Activated B cell treated with CpG ODN at 0.5 μM for 24 hours (primary cell): ENCODE measurements around the gene AEBP2. TPM values are rescaled to one million over a fixed set of nuclear protein-coding genes. Genes with fewer than 3 reads are reported as not detected.

ENCODE experiments used
- ATAC-seq: fragments of 200-7000 bp; cut with Tn5 transposase; one replicate; pipeline ENCODE4 v1.10.0; 2021; ENCODE audit warnings: low read depth, mild to moderate bottlenecking, moderate library complexity
- CTCF ChIA-PET: fragments of 350-600 bp; sonication (Branson Sonifier 250); formaldehyde crosslinking; loops from one replicate; lab custom pipeline; 2021; ENCODE audit warnings: antibody characterized with exemption; lab: Charles Lee
- POLR2A ChIA-PET: fragments of 350-600 bp; sonication (Branson Sonifier 250); formaldehyde crosslinking; loops from one replicate; lab custom pipeline; 2021; ENCODE audit warnings: antibody characterized with exemption; lab: Charles Lee
- DNase-seq: peaks from one replicate; pipeline ENCODE4 v3.0.0; 2022
- H3K27ac Mint-ChIP-seq: one replicate; pipeline ENCODE4 v1.8.0; 2020; ENCODE audit warnings: mixed read lengths
- H3K27me3 Mint-ChIP-seq: one replicate; pipeline ENCODE4 v1.8.0; 2021; ENCODE audit warnings: mixed read lengths
- H3K36me3 Mint-ChIP-seq: one replicate; pipeline ENCODE4 v1.8.0; 2021; ENCODE audit warnings: low read depth, mixed read lengths
- H3K4me1 Mint-ChIP-seq: one replicate; pipeline ENCODE4 v1.8.0; 2021; ENCODE audit warnings: mixed read lengths
- H3K4me3 Mint-ChIP-seq: one replicate; pipeline ENCODE4 v1.8.0; 2020; ENCODE audit warnings: mild to moderate bottlenecking, mixed read lengths
- H3K9me3 Mint-ChIP-seq: one replicate; pipeline ENCODE4 v1.8.0; 2020; ENCODE audit warnings: mixed read lengths
- CTCF ChIP-seq: fragments of 200-600 bp; IDR thresholded peaks from one replicate; pipeline ENCODE4 v1.8.0; 2022; ENCODE audit warnings: antibody characterized with exemption, mild to moderate bottlenecking
- intact Hi-C: fragments of 100-400 bp; cut with micrococcal nuclease; formaldehyde crosslinking; loops from one replicate; pipeline ENCODE4 v1.15.1; 2024
- total RNA-seq: library from RNA; stranded (reverse); gene quantifications from 2 replicates; pipeline ENCODE4 v1.2.3, GENCODE V29; 2022

The AEBP2 gene
- total RNA-seq, 1 donor from 2014 or later: 51.0 TPM

DNA sequence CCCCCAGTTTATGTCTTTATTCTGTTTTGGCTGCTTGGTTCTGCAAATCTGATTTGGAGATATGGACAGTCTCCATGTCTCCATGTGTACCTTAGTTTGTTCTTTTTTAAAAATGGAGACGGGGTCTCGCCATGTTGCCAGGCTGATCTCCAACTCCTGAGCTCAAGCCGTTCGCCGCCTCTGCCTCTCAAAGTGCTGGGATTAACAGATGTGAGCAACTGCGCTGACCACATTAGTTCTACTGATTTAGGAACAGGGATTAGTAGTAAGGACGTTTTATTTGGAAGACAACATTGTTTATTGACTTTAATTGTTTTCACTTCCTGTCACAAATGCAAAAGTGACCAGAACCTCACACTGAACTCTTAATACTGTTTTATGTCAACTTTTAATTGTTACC, 14.7 kb downstream of the AEBP2 start:
- CTCF ChIA-PET: no interaction called here
- POLR2A ChIA-PET: no interaction called here
- DNase-seq (no peak), ATAC-seq (no peak)
- Mint-ChIP-seq H3K4me3 (no peak overlapping the region), H3K4me1 (peaks cover 72% of the 10 kb centered on the region), H3K27ac (no peak overlapping the region), H3K36me3 (peaks cover 10% of the 10 kb centered on the region), H3K27me3 (no peaks in the 10 kb centered on the region), H3K9me3 (no peaks in the 10 kb centered on the region)
- TF ChIP-seq CTCF: no peak
- intact Hi-C loops: no loop called here

DNA sequence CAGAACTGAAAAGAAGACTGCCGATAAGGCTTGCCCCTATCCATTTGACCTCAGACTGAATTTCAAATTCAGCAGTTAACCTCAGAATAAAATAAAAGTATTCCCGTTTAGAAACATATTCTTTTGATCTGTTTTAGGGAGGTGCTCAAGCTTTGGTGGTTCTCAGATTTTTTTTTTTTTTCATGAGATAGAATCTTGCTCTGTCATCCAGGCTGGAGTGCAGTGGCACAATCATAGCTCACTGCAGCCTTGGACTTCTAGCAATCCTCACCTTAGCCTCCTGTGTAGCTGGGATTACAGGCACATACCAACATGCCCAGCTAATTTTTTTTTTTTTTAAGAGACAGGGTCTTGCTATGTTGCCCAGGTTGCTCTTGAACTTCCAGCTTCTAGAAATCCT, 15.5 kb downstream of the AEBP2 start:
- no peak overlapping the region for H3K27ac Mint-ChIP-seq
- no peaks in the 10 kb centered on the region for H3K9me3 Mint-ChIP-seq
- intact Hi-C loops: no loop called here
- POLR2A ChIA-PET: no interaction called here
- no peak for DNase-seq
- peaks cover 10% of the 10 kb centered on the region for H3K36me3 Mint-ChIP-seq
- CTCF ChIA-PET: no interaction called here
- H3K4me1 Mint-ChIP-seq: peaks cover 71% of the 10 kb centered on the region
- TF ChIP-seq CTCF: no peak
- no peak overlapping the region for H3K4me3 Mint-ChIP-seq
- ATAC-seq: no peak
- H3K27me3 Mint-ChIP-seq: no peaks in the 10 kb centered on the region

- ChIA-PET POLR2A (no interaction called here), CTCF (no interaction called here)
- H3K36me3 Mint-ChIP-seq: peaks cover 13% of the 10 kb centered on the region
- H3K4me1 Mint-ChIP-seq: peaks cover 68% of the 10 kb centered on the region
- H3K27me3 Mint-ChIP-seq: no peaks in the 10 kb centered on the region
- ATAC-seq (no peak), DNase-seq (no peak)
- no peak overlapping the region for H3K4me3 Mint-ChIP-seq
- no peak overlapping the region for H3K27ac Mint-ChIP-seq
- no peaks in the 10 kb centered on the region for H3K9me3 Mint-ChIP-seq
- TF ChIP-seq CTCF: no peak
- intact Hi-C loops: loop anchor here (2.0 kb wide), 1 partner anchor 15 kb away; no protein-coding TSS in a partner anchor
These were observed 16.9 kb downstream of the AEBP2 start for GRCh38 chr12:19456176-19456575.

GRCh38 chr12:19457561-19457960, 18.3 kb downstream of the AEBP2 start:
- peaks cover 70% of the 10 kb centered on the region for H3K4me1 Mint-ChIP-seq
- no peak overlapping the region for H3K4me3 Mint-ChIP-seq
- H3K9me3 Mint-ChIP-seq: no peaks in the 10 kb centered on the region
- H3K27me3 Mint-ChIP-seq: no peaks in the 10 kb centered on the region
- peaks cover 16% of the 10 kb centered on the region for H3K36me3 Mint-ChIP-seq
- no peak for ATAC-seq
- intact Hi-C loops: loop anchor here (2.0 kb wide), 1 partner anchor 17 kb away; no protein-coding TSS in a partner anchor
- peak overlapping the region; percentile 36 for H3K27ac Mint-ChIP-seq
- no peak for DNase-seq
- ChIA-PET CTCF (no interaction called here), POLR2A (no interaction called here)
- TF ChIP-seq CTCF: no peak

DNA sequence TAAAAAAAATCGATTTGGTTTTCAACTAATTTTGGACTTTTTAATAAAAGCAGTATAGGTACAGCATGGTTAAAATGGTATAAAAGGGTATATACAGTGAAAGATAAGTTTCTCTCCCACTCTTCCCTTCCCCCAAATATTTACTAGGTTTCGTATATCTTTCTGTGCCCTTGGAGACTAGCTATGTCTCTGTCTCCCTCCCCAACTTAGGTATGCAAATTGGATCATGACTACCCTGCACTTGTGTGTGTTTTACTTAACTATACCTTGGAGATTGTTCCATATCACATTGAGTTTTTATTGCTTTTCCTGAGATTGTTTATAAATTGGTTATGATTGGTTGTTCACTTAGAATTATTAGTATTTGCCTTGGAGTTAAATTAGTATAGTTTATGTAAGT, 19.4 kb downstream of the AEBP2 start:
- ChIA-PET CTCF (interaction anchor here (0.6 kb wide), 1 partner anchor 220 kb away, joined by 3 read pairs; no protein-coding TSS in a partner anchor), POLR2A (interaction anchor here (0.6 kb wide), 1 partner anchor 12 kb away, joined by 7 read pairs; no protein-coding TSS in a partner anchor)
- ATAC-seq (no peak), DNase-seq (no peak)
- Mint-ChIP-seq H3K4me1 (peaks cover 69% of the 10 kb centered on the region), H3K9me3 (no peaks in the 10 kb centered on the region), H3K27ac (no peak overlapping the region), H3K36me3 (peaks cover 23% of the 10 kb centered on the region), H3K27me3 (no peaks in the 10 kb centered on the region), H3K4me3 (no peak overlapping the region)
- intact Hi-C loops: no loop called here
- TF ChIP-seq CTCF: no peak
